Endothelial cell of umbilical vein (primary cell): ENCODE measurements around the gene KRABD2.

Source experiments
- BruUV-seq: library from RNA; stranded (reverse); fragments of 400-500 nt; replicated peaks from 2 replicates; lab custom pipeline; 2021; lab: Mats Ljungman, UMichigan
- CTCF ChIA-PET: fragments of 300-600, 350-600 bp; sonication (Branson Sonifier 250); formaldehyde crosslinking; loops from one replicate; lab custom pipeline; 2021; ENCODE audit warnings: antibody characterized with exemption, inconsistent platforms; lab: Charles Lee
- POLR2A ChIA-PET: fragments of 300-600, 350-600 bp; sonication (Branson Sonifier 250); formaldehyde crosslinking; loops from one replicate; lab custom pipeline; 2021; ENCODE audit warnings: antibody characterized with exemption, inconsistent platforms; lab: Charles Lee
- DNase-seq: peaks from one replicate; pipeline ENCODE4 v3.0.0-alpha.2; 2011; ENCODE audit warnings: low read depth, low spot score
- FAIRE-seq: peaks from 2 replicates; lab custom pipeline; 2011; peaks lifted over from hg19 to GRCh38; lab: Jason Lieb, UNC
- H2AFZ ChIP-seq: 2 replicates; pipeline ENCODE4 v1.6.0; 2012; ENCODE audit warnings: low read depth, low read length, control low read depth, inconsistent platforms
- H3K27ac ChIP-seq: 2 replicates; pipeline ENCODE4 v1.5.1; 2011; ENCODE audit warnings: low read depth, mild to moderate bottlenecking, control low read depth, low read length, moderate library complexity; ENCODE audit not compliant: insufficient read depth
- H3K27me3 ChIP-seq, 2 experiments: 2 replicates each; pipeline versions ENCODE4 v1.6.0 to v1.6.1; 2011; ENCODE audit warnings: low read length in 2 of 2, mixed read lengths in 1 of 2; ENCODE audit not compliant: control insufficient read depth in 2 of 2, insufficient read depth in 2 of 2
- H3K36me3 ChIP-seq, 2 experiments: 2 replicates in 1 of 2; 3 replicates in 1 of 2; pipeline ENCODE4 v1.5.1; 2011; ENCODE audit warnings: low read length in 2 of 2, mild to moderate bottlenecking in 1 of 2, moderate library complexity in 1 of 2; ENCODE audit not compliant: control insufficient read depth in 2 of 2, insufficient read depth in 2 of 2; ENCODE audit errors: extremely low read depth in 1 of 2
- H3K4me1 ChIP-seq: 3 replicates; pipeline ENCODE4 v1.5.1; 2011; ENCODE audit warnings: mild to moderate bottlenecking, low read length; ENCODE audit not compliant: control insufficient read depth, insufficient read depth; ENCODE audit errors: extremely low read depth
- H3K4me2 ChIP-seq: 2 replicates; pipeline ENCODE4 v1.6.1; 2011; ENCODE audit warnings: low read length, control low read depth, mixed read lengths; ENCODE audit not compliant: insufficient read depth
- H3K4me3 ChIP-seq, 3 experiments: fragments of 200-600 bp in 1 of 3; sonication (generic), shearing (Covaris generic) in 1 of 3; replicated peaks in 1 of 3; 2 replicates each; pipeline ENCODE4 v1.5.1; 2011 to 2016; ENCODE audit warnings: control low read depth in 3 of 3, low read length in 3 of 3, mild to moderate bottlenecking in 2 of 3, inconsistent platforms in 1 of 3, low read depth in 1 of 3, moderate library complexity in 1 of 3; ENCODE audit not compliant: insufficient read depth in 1 of 3
- H3K79me2 ChIP-seq: 2 replicates; pipeline ENCODE4 v1.6.0; 2012; ENCODE audit warnings: low read length, inconsistent platforms; ENCODE audit not compliant: control insufficient read depth, insufficient read depth
- H3K9ac ChIP-seq: replicated peaks from 2 replicates; pipeline ENCODE3; 2011; ENCODE audit warnings: low read length, control low read depth; ENCODE audit not compliant: insufficient read depth; ENCODE audit errors: extremely low read depth
- H3K9me1 ChIP-seq: replicated peaks from 3 replicates; pipeline ENCODE4 v1.6.0; 2011; ENCODE audit warnings: mild to moderate bottlenecking, low read length; ENCODE audit not compliant: control insufficient read depth, insufficient read depth; ENCODE audit errors: extremely low read depth
- H3K9me3 ChIP-seq: replicated peaks from 2 replicates; pipeline ENCODE4 v1.5.1; 2012; ENCODE audit warnings: low read length, inconsistent platforms; ENCODE audit not compliant: control insufficient read depth, insufficient read depth
- H4K20me1 ChIP-seq: replicated peaks from 2 replicates; pipeline ENCODE3; 2011; ENCODE audit warnings: mild to moderate bottlenecking, low read length; ENCODE audit not compliant: control insufficient read depth, insufficient read depth; ENCODE audit errors: extremely low read depth
- CTCF ChIP-seq, 2 donors: IDR thresholded peaks; 1 replicate in 1 of 2; 2 replicates in 1 of 2; pipeline ENCODE4 v1.5.1; 2011; ENCODE audit warnings: low read length in 2 of 2, mild to moderate bottlenecking in 2 of 2, moderate library complexity in 2 of 2, control low read depth in 1 of 2, inconsistent platforms in 1 of 2, low read depth in 1 of 2; ENCODE audit not compliant: insufficient read depth in 1 of 2; ENCODE audit errors: extremely low read depth in 1 of 2
- EZH2 ChIP-seq: IDR thresholded peaks from 2 replicates; pipeline ENCODE4 v1.6.1; 2012; ENCODE audit warnings: borderline replicate concordance, low read depth, mild to moderate bottlenecking, moderate library complexity, low read length, inconsistent platforms; ENCODE audit not compliant: severe bottlenecking
- FOS ChIP-seq: IDR thresholded peaks from 2 replicates; pipeline ENCODE4 v1.6.1; 2011; ENCODE audit warnings: mild to moderate bottlenecking, low read length, moderate library complexity, borderline replicate concordance; ENCODE audit not compliant: insufficient read depth
- GATA2 ChIP-seq: IDR thresholded peaks from 2 replicates; pipeline ENCODE4 v1.7.0; 2011; ENCODE audit warnings: low read depth, mild to moderate bottlenecking, moderate library complexity, mixed read lengths, low read length; ENCODE audit not compliant: insufficient read length, insufficient read depth
- JUN ChIP-seq: IDR thresholded peaks from 2 replicates; pipeline ENCODE4 v1.6.1; 2011; ENCODE audit warnings: borderline replicate concordance, low read depth; ENCODE audit not compliant: insufficient read length, insufficient read depth
- MYC ChIP-seq: IDR thresholded peaks from one replicate; pipeline ENCODE4 v1.6.1; 2011; ENCODE audit warnings: mild to moderate bottlenecking, low read depth, low read length
- POLR2A ChIP-seq: IDR thresholded peaks from 2 replicates; pipeline ENCODE4 v1.6.1; 2012; ENCODE audit warnings: low read depth, mild to moderate bottlenecking, control low read depth, low read length
- POLR2AphosphoS5 ChIP-seq: IDR thresholded peaks from 2 replicates; pipeline ENCODE4 v1.6.1; 2012; ENCODE audit warnings: low read depth, mild to moderate bottlenecking, control low read depth, low read length, moderate library complexity; ENCODE audit not compliant: insufficient read depth
- dilution Hi-C: fragments of 300-500 bp; cut with MboI; formaldehyde crosslinking; loops from one replicate; pipeline ENCODE4 v1.15.0; 2019; ENCODE audit warnings: low sequenced_read_pairs; ENCODE audit not compliant: extremely low pct_ligation_motif_present
- intact Hi-C: fragments of 100-400 bp; cut with micrococcal nuclease; formaldehyde crosslinking; loops from one replicate; pipeline ENCODE4 v1.10.0; 2022
- TF ChIP-seq, protein P1 (sequence below): IDR thresholded peaks from 2 replicates; pipeline ENCODE4 v1.6.1; 2011; ENCODE audit not compliant: insufficient read depth, insufficient read length

KRABD2 gene

DNA sequence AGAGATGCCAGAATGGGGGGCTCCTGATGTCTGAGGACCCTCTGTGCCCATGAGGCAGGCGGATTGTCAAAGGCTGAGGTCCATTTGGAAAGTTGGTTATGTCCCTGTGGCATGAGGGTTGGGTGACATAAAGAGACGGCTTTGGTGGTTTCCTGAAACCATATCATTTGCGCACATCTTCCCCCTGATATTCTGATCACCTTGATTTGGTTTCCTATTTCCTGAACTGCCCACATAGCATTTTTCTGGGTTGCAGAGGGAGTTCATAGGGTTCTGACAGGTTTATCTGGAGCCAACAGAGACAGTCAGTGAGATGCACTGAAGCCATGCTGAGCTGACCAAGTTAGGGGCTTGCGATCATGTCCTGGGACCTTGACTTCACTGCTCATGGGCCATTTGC is 36.8 kb upstream of the KRABD2 start:
- H4K20me1 ChIP-seq: no peaks in the 10 kb centered on the region
- DNase-seq (no peak), FAIRE-seq (no peak)
- no peak overlapping the region for H2AFZ ChIP-seq
- H3K4me2 ChIP-seq: no peak overlapping the region
- H3K27ac ChIP-seq: no peak overlapping the region
- TF ChIP-seq POLR2AphosphoS5 (no peak), JUN (no peak), EZH2 (no peak), MYC (no peak), CTCF (IDR thresholded peaks at IDR 0.05; ENCODE audit: extremely low read depth in 1 of 2, insufficient read depth in 1 of 2, low read depth in 1 of 2, low read length in 2 of 2) (no peak), GATA2 (no peak), FOS (no peak), POLR2A (no peak)
- TF ChIP-seq, protein P1, sequence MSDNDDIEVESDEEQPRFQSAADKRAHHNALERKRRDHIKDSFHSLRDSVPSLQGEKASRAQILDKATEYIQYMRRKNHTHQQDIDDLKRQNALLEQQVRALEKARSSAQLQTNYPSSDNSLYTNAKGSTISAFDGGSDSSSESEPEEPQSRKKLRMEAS: no peak
- peaks cover 7 to 15% of the 10 kb centered on the region in 2 experiments for H3K27me3 ChIP-seq
- no peaks in the 10 kb centered on the region for H3K9me1 ChIP-seq
- no peaks in the 10 kb centered on the region for H3K79me2 ChIP-seq
- H3K36me3 ChIP-seq: no peaks in the 10 kb centered on the region
- H3K4me1 ChIP-seq: no peaks in the 10 kb centered on the region
- no peak overlapping the region for H3K4me3 ChIP-seq
- dilution Hi-C loops: no loop called here
- no TSS peak for BruUV-seq
- intact Hi-C loops: no loop called here
- H3K9ac ChIP-seq: no peak overlapping the region
- no peaks in the 10 kb centered on the region for H3K9me3 ChIP-seq
- POLR2A ChIA-PET: no interaction called here
- CTCF ChIA-PET: no interaction called here
